PC-3 (cell line): ENCODE results near the gene PCDH9. TPM values are rescaled to one million over a fixed set of nuclear protein-coding genes. Genes with fewer than 3 reads are reported as not detected.

ENCODE experiments used
- ATAC-seq: fragments of 200-7000 bp; cut with Tn5 transposase; 2 replicates; pipeline ENCODE4 v1.9.1; 2020; ENCODE audit warnings: mild to moderate bottlenecking, moderate library complexity
- BruUV-seq: library from RNA; stranded (reverse); fragments of 400-500 nt; replicated peaks from 2 replicates; lab custom pipeline; 2021; lab: Mats Ljungman, UMichigan
- CTCF ChIA-PET: fragments of 300-600 bp; sonication (Branson Sonifier 250); formaldehyde crosslinking; loops from one replicate; lab custom pipeline; 2022; ENCODE audit warnings: antibody characterized with exemption; lab: Charles Lee
- POLR2A ChIA-PET: fragments of 300-600 bp; sonication (Branson Sonifier 250); formaldehyde crosslinking; loops from one replicate; lab custom pipeline; 2022; ENCODE audit warnings: antibody characterized with exemption; ENCODE audit not compliant: unreplicated experiment; lab: Charles Lee
- DNase-seq: peaks from one replicate; pipeline ENCODE4 v3.0.0-alpha.2; 2015
- H2AFZ ChIP-seq: fragments of 300-600 bp; sonication (generic); 2 replicates; pipeline ENCODE4 v1.6.0; 2016; ENCODE audit warnings: antibody characterized with exemption, low read length
- H3F3A ChIP-seq: fragments of 300-600 bp; sonication (generic); one replicate; pipeline ENCODE4 v1.6.0; 2017; ENCODE audit warnings: antibody characterized with exemption, low read length, control low read depth, mild to moderate bottlenecking; ENCODE audit not compliant: unreplicated experiment
- H3K27ac ChIP-seq: fragments of 300-600 bp; sonication (generic); 2 replicates; pipeline ENCODE4 v1.5.1; 2016; ENCODE audit warnings: mild to moderate bottlenecking, low read length
- H3K27me3 ChIP-seq: fragments of 300-600 bp; sonication (generic); 2 replicates; pipeline ENCODE4 v1.6.1; 2016; ENCODE audit warnings: low read length, mixed read lengths
- H3K36me3 ChIP-seq: fragments of 300-600 bp; sonication (generic); 2 replicates; pipeline ENCODE4 v1.6.1; 2016; ENCODE audit warnings: low read depth, mixed run types, low read length, mixed read lengths
- H3K4me1 ChIP-seq: fragments of 300-600 bp; sonication (generic); 2 replicates; pipeline ENCODE4 v1.5.1; 2016; ENCODE audit warnings: low read length; ENCODE audit not compliant: insufficient read depth
- H3K4me2 ChIP-seq: fragments of 300-600 bp; sonication (generic); 2 replicates; pipeline ENCODE4 v1.6.0; 2016; ENCODE audit warnings: low read length
- H3K4me3 ChIP-seq: fragments of 300-600 bp; sonication (generic); 2 replicates; pipeline ENCODE4 v1.5.1; 2016; ENCODE audit warnings: mild to moderate bottlenecking, low read length, mixed read lengths
- H3K79me2 ChIP-seq: fragments of 300-600 bp; sonication (generic); 2 replicates; pipeline ENCODE4 v1.6.1; 2017; ENCODE audit warnings: low read length, mixed read lengths
- H3K9ac ChIP-seq: fragments of 300-600 bp; sonication (generic); 2 replicates; pipeline ENCODE4 v1.6.0; 2016; ENCODE audit warnings: mild to moderate bottlenecking, low read length
- H3K9me2 ChIP-seq: fragments of 300-600 bp; sonication (generic); replicated peaks from 2 replicates; pipeline ENCODE4 v1.6.1; 2016; ENCODE audit warnings: mixed run types, low read length, mixed read lengths
- H3K9me3 ChIP-seq: fragments of 300-600 bp; sonication (generic); 2 replicates; pipeline ENCODE4 v1.6.1; 2016; ENCODE audit warnings: low read length, mixed read lengths
- H4K20me1 ChIP-seq: fragments of 300-600 bp; sonication (generic); 2 replicates; pipeline ENCODE4 v1.6.1; 2016; ENCODE audit warnings: low read length, mixed read lengths
- CTCF ChIP-seq: fragments of 300-600 bp; sonication (generic); conservative IDR thresholded peaks from 2 replicates; pipeline ENCODE4 v1.5.1; 2017; ENCODE audit warnings: antibody characterized with exemption, low read depth, mild to moderate bottlenecking, low read length
- EZH2 ChIP-seq: fragments of 300-600 bp; sonication (generic); IDR thresholded peaks from one replicate; pipeline ENCODE4 v1.6.1; 2017; ENCODE audit warnings: antibody characterized with exemption, mild to moderate bottlenecking, low read length; ENCODE audit not compliant: unreplicated experiment
- EZH2phosphoT487 ChIP-seq: fragments of 300-600 bp; sonication (generic); IDR thresholded peaks from 2 replicates; pipeline ENCODE4 v1.6.1; 2018; ENCODE audit warnings: mild to moderate bottlenecking, antibody characterized with exemption, low read length, borderline replicate concordance
- intact Hi-C: fragments of 100-400 bp; cut with micrococcal nuclease; formaldehyde crosslinking; loops from 2 replicates; pipeline ENCODE4 v1.9.0; 2023
- total RNA-seq: library from RNA; depleted of rRNA; stranded (reverse); fragments of >200 nt; gene quantifications from 2 replicates; pipeline ENCODE4 v1.2.3, GENCODE V29; 2014

PCDH9 gene
- total RNA-seq, 1 experiment from 2014 or later = 0.98 TPM

- Histone ChIP-seq H3K9me3 (no peaks in the 10 kb centered on the region), H3K9me2 (no peaks in the 10 kb centered on the region), H3K4me1 (no peaks in the 10 kb centered on the region), H3K4me2 (no peak overlapping the region), H3K4me3 (no peak overlapping the region), H3K79me2 (no peaks in the 10 kb centered on the region), H3K27ac (no peak overlapping the region), H4K20me1 (no peaks in the 10 kb centered on the region), H3K9ac (no peak overlapping the region), H2AFZ (no peak overlapping the region), H3K36me3 (no peaks in the 10 kb centered on the region), H3F3A (no peaks in the 10 kb centered on the region), H3K27me3 (no peaks in the 10 kb centered on the region)
- DNase-seq = no peak
- intact Hi-C loops = no loop called here
- no peak for ATAC-seq
- no TSS peak for BruUV-seq
- POLR2A ChIA-PET = no interaction called here
- CTCF ChIA-PET = no interaction called here
- TF ChIP-seq CTCF (no peak), EZH2 (no peak), EZH2phosphoT487 (no peak)
Observed at GRCh38 chr13:66430728-66431127, 799.4 kb downstream of the PCDH9 start.

GRCh38 chr13:66430269-66430668 is 799.9 kb downstream of the PCDH9 start:
- Histone ChIP-seq H3K4me3 (no peak overlapping the region), H3K27ac (no peak overlapping the region), H3F3A (no peaks in the 10 kb centered on the region), H3K9ac (no peak overlapping the region), H2AFZ (no peak overlapping the region), H3K4me1 (no peaks in the 10 kb centered on the region), H4K20me1 (no peaks in the 10 kb centered on the region), H3K27me3 (no peaks in the 10 kb centered on the region), H3K9me3 (no peaks in the 10 kb centered on the region), H3K4me2 (no peak overlapping the region), H3K9me2 (no peaks in the 10 kb centered on the region), H3K36me3 (no peaks in the 10 kb centered on the region), H3K79me2 (no peaks in the 10 kb centered on the region)
- ATAC-seq (no peak), DNase-seq (no peak)
- intact Hi-C loops = no loop called here
- no peak for TF ChIP-seq EZH2
- no peak for TF ChIP-seq EZH2phosphoT487
- no peak for TF ChIP-seq CTCF
- no TSS peak for BruUV-seq
- POLR2A ChIA-PET = interaction anchor here (0.7 kb wide), 1 partner anchor 29 kb away, joined by 3 read pairs; no protein-coding TSS in a partner anchor
- CTCF ChIA-PET = no interaction called here

- Histone ChIP-seq H3K4me1 (0 out of 2 replicates have a peak, but pooled peaks cover 5% of the 10 kb centered on the region), H4K20me1 (no peaks in the 10 kb centered on the region), H3K27ac (no peak overlapping the region), H3K27me3 (no peaks in the 10 kb centered on the region), H3K36me3 (no peaks in the 10 kb centered on the region), H3K79me2 (no peaks in the 10 kb centered on the region), H3K9ac (no peak overlapping the region), H2AFZ (no peak overlapping the region), H3K4me2 (no peak overlapping the region), H3K9me2 (no peaks in the 10 kb centered on the region), H3F3A (no peaks in the 10 kb centered on the region), H3K4me3 (no peak overlapping the region), H3K9me3 (no peaks in the 10 kb centered on the region)
- intact Hi-C loops = no loop called here
- DNase-seq (no peak), ATAC-seq (no peak)
- TF ChIP-seq EZH2phosphoT487 = no peak
- TF ChIP-seq CTCF = no peak
- TF ChIP-seq EZH2 = no peak
- POLR2A ChIA-PET = interaction anchor here (0.6 kb wide), 1 partner anchor 563 kb away, joined by 3 read pairs; no protein-coding TSS in a partner anchor
- CTCF ChIA-PET = no interaction called here
- BruUV-seq = no TSS peak
Observed at GRCh38 chr13:66429156-66429555, 801.0 kb downstream of the PCDH9 start.
